Heart left ventricle (tissue), 16 donors: ENCODE measurements around the gene GEN1. TPM values are rescaled to one million over a fixed set of nuclear protein-coding genes. Genes with fewer than 3 reads are reported as not detected.

ENCODE experiments used
- ATAC-seq, 4 donors: fragments of 200-7000 bp; cut with Tn5 transposase; one replicate each; pipeline ENCODE4 v1.9.1; 2020 to 2022; ENCODE audit warnings: moderate library complexity in 4 of 4, mild to moderate bottlenecking in 3 of 4, moderate number of reproducible peaks in 1 of 4
- DNase-seq, 5 donors: peaks; one replicate each; pipeline ENCODE4 v3.0.0-alpha.2; 2020
- H3K27ac ChIP-seq, 12 donors: fragments of 200-600 bp; sonication (generic) in 4 of 12; one replicate each; pipeline versions ENCODE4 v1.5.0 to v1.8.0; 2016 to 2022; ENCODE audit warnings: mild to moderate bottlenecking in 2 of 12
- H3K27me3 ChIP-seq, 9 donors: fragments of 200-600 bp; sonication (generic) in 2 of 9; one replicate each; pipeline versions ENCODE4 v1.5.1 to v1.8.0; 2016 to 2022; ENCODE audit warnings: mild to moderate bottlenecking in 3 of 9
- H3K36me3 ChIP-seq, 9 donors: fragments of 200-600 bp; sonication (generic) in 2 of 9; one replicate each; pipeline versions ENCODE4 v1.5.0 to v1.8.0; 2018 to 2022; ENCODE audit warnings: mild to moderate bottlenecking in 2 of 9
- H3K4me1 ChIP-seq, 12 donors: fragments of 200-600 bp; sonication (generic) in 4 of 12; one replicate each; pipeline versions ENCODE4 v1.5.0 to v1.8.0; 2016 to 2022; ENCODE audit warnings: mild to moderate bottlenecking in 3 of 12
- H3K4me3 ChIP-seq, 12 donors: fragments of 200-600 bp; sonication (generic) in 4 of 12; one replicate each; pipeline versions ENCODE4 v1.5.0 to v1.8.0; 2017 to 2022; ENCODE audit warnings: mild to moderate bottlenecking in 9 of 12, moderate library complexity in 4 of 12
- H3K9me3 ChIP-seq, 12 donors: fragments of 200-600 bp; sonication (generic) in 4 of 12; one replicate each; pipeline versions ENCODE4 v1.5.0 to v1.8.0; 2016 to 2022; ENCODE audit warnings: mild to moderate bottlenecking in 1 of 12
- POLR2A ChIP-seq, 2 donors: fragments of 450-650 bp; IDR thresholded peaks; one replicate each; pipeline ENCODE4 v1.6.1; 2017; ENCODE audit warnings: antibody characterized with exemption in 2 of 2, mild to moderate bottlenecking in 2 of 2, moderate library complexity in 2 of 2
- WGBS, 4 donors: extraction: QIAGEN DNeasy Blood & Tissue Kit in 2 of 4; methylation state at CpG; one replicate each; pipeline versions ENCODE4 v1.1.5 to v1.1.7; 2013 to 2018; 5-methylcytosine and 5-hydroxymethylcytosine counted together
- intact Hi-C, 10 donors: fragments of 100-400 bp; cut with DNase I; formaldehyde crosslinking; loops; one replicate each; pipeline versions ENCODE4 v1.11.1 to v1.14.2; 2022
- polyA plus RNA-seq, 2 donors: library from polyadenylated mRNA; stranded (reverse); fragments of 200-250 nt; gene quantifications; one replicate each; pipeline ENCODE4 v1.2.3, GENCODE V29; 2013
- total RNA-seq, 9 donors: library from RNA; depleted of rRNA in 2 of 9; stranded (reverse); fragments of >200 nt in 2 of 9; fragmentation: NEBNext Ultra II Directional in 3 of 9; extraction: Animal tissue kit (Norgen Biotek cat#: 25700) in 3 of 9; gene quantifications; one replicate each; pipeline versions ENCODE4 v1.1.0 to v1.2.4, GENCODE V29; 2016 to 2023
- TF ChIP-seq, protein P1 (sequence below), 12 donors: fragments of 200-600 bp; sonication (generic) in 4 of 12; IDR thresholded peaks; one replicate each; pipeline versions ENCODE4 v1.5.0 to v1.8.0; 2018 to 2022; ENCODE audit warnings: antibody characterized with exemption in 12 of 12, mild to moderate bottlenecking in 5 of 12
- donor health status: ischemic (EF 13 %, LVEDD 7.1; RV severe dilation, severe dysfunction).
- donor health status: healthy with polysubstance abuse.
- donor health status: DM: no; HTN: yes; CAD: no.
- donor health status: DM: no; HTN: no; CAD: no.
- donor health status: ischemic (EF 25% LVEDD 6.9; RV normal size, moderate dysfunction).
- donor health status: ischemic (EF 25% LVEDD 5.7; RV mildly dilated, moderate dysfunction).
- donor health status: healthy.
- donor health status: DM: yes; HTN: yes; CAD: no.
- donor health status: ischemic (EF 35%, LVEDD 5.7; RV mildly dilated, moderate dysfunction).
- donor health status: nonischemic (EF 11% LVEDD 7.7; RV severe dilation, severe dysfunction).
- donor health status: DM: yes; HTN: yes; CAD: no.
- donor health status: PGD.
- donor health status: ischemic (EF 29% LVEDD 5.4; RV normal size, mild dysfunction).
- donor health status: nonischemic (EF 23%, LVEDD 6.1; RV moderate dilation, normal function).

Gene GEN1
- total and polyA plus RNA-seq, 11 donors, result 1.0 to 8.8 (median 3.0) TPM

DNA sequence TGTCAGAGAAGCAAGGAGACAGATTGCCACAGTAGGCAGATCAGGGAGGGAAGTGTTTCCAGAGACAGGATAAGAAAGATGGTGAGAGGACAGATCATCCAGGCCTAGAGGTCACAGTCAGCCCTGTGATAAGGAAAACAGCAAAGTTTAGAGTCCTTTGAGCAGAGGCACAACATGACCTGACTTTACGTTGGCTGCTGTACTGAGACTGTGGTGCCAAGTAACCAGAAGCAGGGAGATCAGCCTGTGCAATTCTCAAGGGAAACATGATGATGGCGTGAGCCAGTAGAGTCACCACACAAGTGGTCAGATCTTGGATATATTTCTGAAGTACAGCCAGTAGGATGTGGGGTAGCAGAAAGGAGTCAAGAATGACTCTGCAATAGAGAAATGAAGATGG is 44.0 kb upstream of the GEN1 start:
- Histone ChIP-seq H3K4me1 (peaks cover 0 to 11% (median 0%) of the 10 kb centered on the region in 12 donors), H3K9me3 (no peaks in the 10 kb centered on the region), H3K27me3 (no peaks in the 10 kb centered on the region), H3K4me3 (no peak overlapping the region), H3K36me3 (peaks cover 0 to 99% (median 71%) of the 10 kb centered on the region in 9 donors), H3K27ac (no peak overlapping the region)
- intact Hi-C loops, result loop anchor here in 2 of 10 donors (10.0 kb wide), 3 partner anchors 115 to 665 kb away; no protein-coding TSS in a partner anchor
- WGBS, 4 donors, result 41 to 59% (median 46%) methylated on average over 2 of the region's 2 CpGs
- ATAC-seq (peak; percentile 47 to 88 (median 68)), DNase-seq (no peak)
- TF ChIP-seq POLR2A (IDR thresholded peaks at IDR 0.05), result no peak
- TF ChIP-seq, protein P1, sequence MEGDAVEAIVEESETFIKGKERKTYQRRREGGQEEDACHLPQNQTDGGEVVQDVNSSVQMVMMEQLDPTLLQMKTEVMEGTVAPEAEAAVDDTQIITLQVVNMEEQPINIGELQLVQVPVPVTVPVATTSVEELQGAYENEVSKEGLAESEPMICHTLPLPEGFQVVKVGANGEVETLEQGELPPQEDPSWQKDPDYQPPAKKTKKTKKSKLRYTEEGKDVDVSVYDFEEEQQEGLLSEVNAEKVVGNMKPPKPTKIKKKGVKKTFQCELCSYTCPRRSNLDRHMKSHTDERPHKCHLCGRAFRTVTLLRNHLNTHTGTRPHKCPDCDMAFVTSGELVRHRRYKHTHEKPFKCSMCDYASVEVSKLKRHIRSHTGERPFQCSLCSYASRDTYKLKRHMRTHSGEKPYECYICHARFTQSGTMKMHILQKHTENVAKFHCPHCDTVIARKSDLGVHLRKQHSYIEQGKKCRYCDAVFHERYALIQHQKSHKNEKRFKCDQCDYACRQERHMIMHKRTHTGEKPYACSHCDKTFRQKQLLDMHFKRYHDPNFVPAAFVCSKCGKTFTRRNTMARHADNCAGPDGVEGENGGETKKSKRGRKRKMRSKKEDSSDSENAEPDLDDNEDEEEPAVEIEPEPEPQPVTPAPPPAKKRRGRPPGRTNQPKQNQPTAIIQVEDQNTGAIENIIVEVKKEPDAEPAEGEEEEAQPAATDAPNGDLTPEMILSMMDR (IDR thresholded peaks at IDR 0.05), result no peak

DNA sequence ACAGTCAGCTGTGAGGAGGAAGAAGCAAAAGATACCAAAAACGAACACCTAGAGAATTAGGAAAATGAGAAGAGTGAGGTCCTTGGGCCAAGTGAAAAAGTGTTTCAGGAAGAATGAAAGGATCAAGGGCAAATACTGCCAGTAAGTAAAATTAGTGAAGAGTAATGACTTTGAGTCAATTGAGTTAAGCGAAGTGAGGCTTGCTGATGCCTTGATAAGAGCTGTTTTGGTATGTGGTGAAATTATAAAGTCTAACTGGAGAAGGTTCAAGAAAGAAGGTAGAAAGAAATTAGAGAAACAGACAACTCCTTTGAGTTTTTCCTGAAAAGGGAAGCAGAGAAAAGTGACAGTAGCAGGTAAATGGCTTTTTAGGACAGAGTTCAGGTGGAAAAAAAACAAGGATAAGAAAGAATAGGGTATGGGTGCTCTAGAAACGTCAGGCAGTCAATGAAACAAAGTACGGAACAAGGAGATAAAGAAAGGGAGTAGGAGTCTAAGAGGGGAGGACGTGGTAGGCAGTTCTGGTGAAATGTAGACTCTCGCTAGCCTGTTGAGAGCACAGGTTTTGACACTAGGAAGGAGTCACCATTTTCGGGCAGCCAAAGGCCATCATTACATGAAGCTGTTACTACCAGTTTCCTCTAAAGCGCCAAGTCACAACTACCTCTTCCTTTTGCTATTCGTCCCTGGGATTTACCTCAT is 43.2 kb upstream of the GEN1 start:
- peaks cover 0 to 11% (median 0%) of the 10 kb centered on the region in 12 donors for H3K4me1 ChIP-seq
- H3K27me3 ChIP-seq, result no peaks in the 10 kb centered on the region
- no peaks in the 10 kb centered on the region for H3K9me3 ChIP-seq
- no peak for TF ChIP-seq POLR2A (IDR thresholded peaks at IDR 0.05)
- TF ChIP-seq, protein P1 (IDR thresholded peaks at IDR 0.05), result no peak
- no peak overlapping the region for H3K4me3 ChIP-seq
- intact Hi-C loops, result loop anchor here in 2 of 10 donors (10.0 kb wide), 2 partner anchors 114 to 664 kb away; no protein-coding TSS in a partner anchor
- no peak overlapping the region for H3K27ac ChIP-seq
- 88 to 92% (median 89%) methylated on average over 9 of the region's 9 CpGs for WGBS, 4 donors
- peaks cover 0 to 99% (median 71%) of the 10 kb centered on the region in 9 donors for H3K36me3 ChIP-seq
- DNase-seq (no peak), ATAC-seq (no peak)

DNA sequence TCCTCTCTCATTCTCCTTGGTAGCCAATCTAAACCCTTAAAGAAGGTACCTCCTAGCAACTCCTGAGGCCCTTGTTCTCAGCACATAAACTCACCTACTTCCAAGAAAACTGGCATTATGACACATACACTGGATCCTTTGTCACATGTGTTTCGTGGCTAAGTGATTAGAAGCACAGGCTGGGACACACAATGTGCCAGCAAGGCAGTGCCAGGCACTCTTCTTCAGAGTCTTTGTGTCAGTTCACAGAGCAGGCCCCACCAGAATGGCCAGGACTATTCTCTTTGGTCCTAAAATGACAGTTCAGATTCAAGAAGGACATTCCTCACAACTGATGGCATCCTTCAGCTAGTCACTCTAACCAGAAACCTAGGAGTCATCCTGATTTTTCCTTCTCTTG is 40.6 kb upstream of the GEN1 start:
- 55 to 73% (median 63%) methylated on average over 1 of the region's 1 CpG for WGBS, 4 donors
- TF ChIP-seq POLR2A (IDR thresholded peaks at IDR 0.05), result no peak
- TF ChIP-seq, protein P1 (IDR thresholded peaks at IDR 0.05), result no peak

DNA sequence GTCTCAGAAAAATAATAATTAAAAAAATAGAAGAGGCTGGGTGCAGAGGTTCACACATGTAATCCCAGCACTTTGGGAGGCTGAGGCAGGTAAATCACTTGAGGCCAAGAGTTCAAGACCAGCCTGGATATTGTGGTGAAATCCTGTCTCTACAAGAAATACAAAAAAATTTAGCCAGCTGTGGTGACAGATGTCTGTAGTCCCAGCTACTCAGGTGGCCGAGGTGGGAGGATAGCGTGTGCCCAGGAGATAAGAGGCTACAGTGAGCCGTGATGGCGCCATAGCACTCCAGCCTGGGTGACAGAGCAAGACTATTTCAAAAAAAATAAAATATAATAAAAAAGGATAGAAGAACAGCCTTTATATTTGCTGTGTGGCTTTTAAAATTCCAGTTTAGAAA is 36.3 kb upstream of the GEN1 start:
- H3K9me3 ChIP-seq, result no peaks in the 10 kb centered on the region
- H3K27ac ChIP-seq, result no peak overlapping the region
- intact Hi-C loops, result loop anchor here in 6 of 10 donors (2.0 to 10.0 kb wide), 5 partner anchors 107 to 660 kb away; no protein-coding TSS in a partner anchor

More for the DNA sequence above, 40.6 kb upstream of the GEN1 start:
- peaks cover 0 to 99% (median 82%) of the 10 kb centered on the region in 9 donors for H3K36me3 ChIP-seq
- no peak for ATAC-seq
- intact Hi-C loops, result loop anchor here in 2 of 10 donors (10.0 kb wide), 2 partner anchors 112 to 662 kb away; no protein-coding TSS in a partner anchor
- H3K4me1 ChIP-seq, result peaks cover 0 to 11% (median 0%) of the 10 kb centered on the region in 12 donors
- H3K4me3 ChIP-seq, result no peak overlapping the region
- H3K27ac ChIP-seq, result no peak overlapping the region
- DNase-seq, result no peak
- no peaks in the 10 kb centered on the region for H3K27me3 ChIP-seq
- H3K9me3 ChIP-seq, result no peaks in the 10 kb centered on the region

More for the DNA sequence above, 36.3 kb upstream of the GEN1 start:
- H3K36me3 ChIP-seq, result peaks cover 0 to 99% (median 93%) of the 10 kb centered on the region in 9 donors
- no peak for DNase-seq
- TF ChIP-seq, protein P1 (IDR thresholded peaks at IDR 0.05), result no peak
- TF ChIP-seq POLR2A (IDR thresholded peaks at IDR 0.05), result no peak
- 86 to 95% (median 88%) methylated on average over 4 of the region's 4 CpGs for WGBS, 4 donors
- no peaks in the 10 kb centered on the region for H3K4me1 ChIP-seq
- no peak for ATAC-seq
- no peak overlapping the region for H3K4me3 ChIP-seq
- no peaks in the 10 kb centered on the region for H3K27me3 ChIP-seq
